Measurements from ENCODE around the gene ZNF185.

DNA sequence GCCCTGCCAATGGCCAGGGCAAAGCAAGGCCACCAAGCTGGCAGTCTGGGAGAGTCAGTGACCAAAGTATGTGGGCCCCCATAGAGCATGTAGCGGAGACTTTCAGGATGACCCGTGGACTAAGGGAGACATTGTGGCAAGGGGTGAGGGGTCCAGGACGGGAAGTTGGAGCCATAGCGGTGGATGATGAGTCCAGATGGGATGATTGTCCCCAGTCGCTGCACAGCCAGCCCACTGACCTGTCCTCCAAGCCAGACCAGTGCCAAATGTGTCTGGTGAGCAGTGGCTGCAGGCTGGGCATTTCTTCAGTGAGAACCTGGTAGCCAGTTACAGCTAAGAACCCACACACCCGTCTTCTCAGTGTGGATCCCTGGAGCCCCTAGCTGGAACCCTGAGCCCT is 34.3 kb downstream of the ZNF185 start:
- TF ChIP-seq, protein P1, sequence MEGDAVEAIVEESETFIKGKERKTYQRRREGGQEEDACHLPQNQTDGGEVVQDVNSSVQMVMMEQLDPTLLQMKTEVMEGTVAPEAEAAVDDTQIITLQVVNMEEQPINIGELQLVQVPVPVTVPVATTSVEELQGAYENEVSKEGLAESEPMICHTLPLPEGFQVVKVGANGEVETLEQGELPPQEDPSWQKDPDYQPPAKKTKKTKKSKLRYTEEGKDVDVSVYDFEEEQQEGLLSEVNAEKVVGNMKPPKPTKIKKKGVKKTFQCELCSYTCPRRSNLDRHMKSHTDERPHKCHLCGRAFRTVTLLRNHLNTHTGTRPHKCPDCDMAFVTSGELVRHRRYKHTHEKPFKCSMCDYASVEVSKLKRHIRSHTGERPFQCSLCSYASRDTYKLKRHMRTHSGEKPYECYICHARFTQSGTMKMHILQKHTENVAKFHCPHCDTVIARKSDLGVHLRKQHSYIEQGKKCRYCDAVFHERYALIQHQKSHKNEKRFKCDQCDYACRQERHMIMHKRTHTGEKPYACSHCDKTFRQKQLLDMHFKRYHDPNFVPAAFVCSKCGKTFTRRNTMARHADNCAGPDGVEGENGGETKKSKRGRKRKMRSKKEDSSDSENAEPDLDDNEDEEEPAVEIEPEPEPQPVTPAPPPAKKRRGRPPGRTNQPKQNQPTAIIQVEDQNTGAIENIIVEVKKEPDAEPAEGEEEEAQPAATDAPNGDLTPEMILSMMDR (conservative IDR thresholded peaks at IDR 0.05; ENCODE audit: low read depth, low read length): no peak
- TF ChIP-seq EZH2 (IDR thresholded peaks at IDR 0.05; ENCODE audit: borderline replicate concordance, low read depth, low read length, poor library complexity, severe bottlenecking): no peak
